Measurements from ENCODE around the gene CRCP.
A peak's percentile ranks its signal among the peaks of the same experiment; 100 is the strongest.
"Not testable (repeated sequence)": the region's sequence is repeated elsewhere in the genome, so short reads cannot be mapped to it uniquely, and the experiment has no call there.

CRCP gene

GRCh38 chr7:66110856-66111255, 3.8 kb upstream of the CRCP start:
- no peak for DNase-seq

GRCh38 chr7:66116680-66117420, 2.2 kb downstream of the CRCP start:
- not testable (repeated sequence) for DNase-seq

GRCh38 chr7:66118603-66119002, 4.0 kb downstream of the CRCP start:
- no peak for DNase-seq

GRCh38 chr7:66119245-66119850, 4.7 kb downstream of the CRCP start:
- no peak for DNase-seq

- no peak for DNase-seq
Measured at GRCh38 chr7:66123175-66123528, 8.5 kb downstream of the CRCP start.

GRCh38 chr7:66124569-66124861, 9.9 kb downstream of the CRCP start:
- not testable (repeated sequence) for DNase-seq

GRCh38 chr7:66125052-66125694, 10.5 kb downstream of the CRCP start:
- DNase-seq = peak; percentile 57

- not testable (repeated sequence) for DNase-seq
Measured at GRCh38 chr7:66125781-66126352, 11.2 kb downstream of the CRCP start.

GRCh38 chr7:66127172-66127571, 12.5 kb downstream of the CRCP start:
- not testable (repeated sequence) for DNase-seq

- no peak for DNase-seq
Measured at GRCh38 chr7:66138994-66139752, 24.5 kb downstream of the CRCP start.

GRCh38 chr7:66140924-66141323, 26.3 kb downstream of the CRCP start:
- DNase-seq = no peak

- no peak for DNase-seq
Measured at GRCh38 chr7:66142334-66142733, 27.7 kb downstream of the CRCP start.

GRCh38 chr7:66142996-66143395, 28.3 kb downstream of the CRCP start:
- DNase-seq = no peak

GRCh38 chr7:66143876-66144332, 29.3 kb downstream of the CRCP start:
- no peak for DNase-seq

GRCh38 chr7:66145400-66146104, 30.9 kb downstream of the CRCP start:
- DNase-seq = no peak

GRCh38 chr7:66146701-66147100, 32.1 kb downstream of the CRCP start:
- no peak for DNase-seq

- DNase-seq = not testable (repeated sequence)
Measured at GRCh38 chr7:66147657-66148056, 33.0 kb downstream of the CRCP start.

- DNase-seq = no peak
Measured at GRCh38 chr7:66150471-66150870, 35.8 kb downstream of the CRCP start.

- DNase-seq = no peak
Measured at GRCh38 chr7:66152371-66153191, 37.9 kb downstream of the CRCP start.

- DNase-seq = no peak
Measured at GRCh38 chr7:66153691-66154090, 39.0 kb downstream of the CRCP start.

- not testable (repeated sequence) for DNase-seq
Measured at GRCh38 chr7:66156035-66156434, 41.4 kb downstream of the CRCP start.

GRCh38 chr7:66157060-66157459, 42.4 kb downstream of the CRCP start:
- no peak for DNase-seq
